SK-N-SH (cell line): Measurements from ENCODE around the gene MICAL2.

Source experiments
- CHD2 ChIP-seq: fragments of 150-350 bp; IDR thresholded peaks from 2 replicates; pipeline ENCODE4 v1.6.1; 2018; ENCODE audit warnings: low read length; ENCODE audit not compliant: partially characterized antibody
- GABPA ChIP-seq: IDR thresholded peaks from 2 replicates; pipeline ENCODE4 v1.4.0; 2012; ENCODE audit warnings: low read depth, mild to moderate bottlenecking
- TF ChIP-seq, protein P1 (sequence below): fragments of 200-600 bp; sonication (generic); IDR thresholded peaks from 2 replicates; pipeline ENCODE4 v1.6.1; 2017; ENCODE audit warnings: antibody characterized with exemption, mild to moderate bottlenecking, moderate library complexity

DNA sequence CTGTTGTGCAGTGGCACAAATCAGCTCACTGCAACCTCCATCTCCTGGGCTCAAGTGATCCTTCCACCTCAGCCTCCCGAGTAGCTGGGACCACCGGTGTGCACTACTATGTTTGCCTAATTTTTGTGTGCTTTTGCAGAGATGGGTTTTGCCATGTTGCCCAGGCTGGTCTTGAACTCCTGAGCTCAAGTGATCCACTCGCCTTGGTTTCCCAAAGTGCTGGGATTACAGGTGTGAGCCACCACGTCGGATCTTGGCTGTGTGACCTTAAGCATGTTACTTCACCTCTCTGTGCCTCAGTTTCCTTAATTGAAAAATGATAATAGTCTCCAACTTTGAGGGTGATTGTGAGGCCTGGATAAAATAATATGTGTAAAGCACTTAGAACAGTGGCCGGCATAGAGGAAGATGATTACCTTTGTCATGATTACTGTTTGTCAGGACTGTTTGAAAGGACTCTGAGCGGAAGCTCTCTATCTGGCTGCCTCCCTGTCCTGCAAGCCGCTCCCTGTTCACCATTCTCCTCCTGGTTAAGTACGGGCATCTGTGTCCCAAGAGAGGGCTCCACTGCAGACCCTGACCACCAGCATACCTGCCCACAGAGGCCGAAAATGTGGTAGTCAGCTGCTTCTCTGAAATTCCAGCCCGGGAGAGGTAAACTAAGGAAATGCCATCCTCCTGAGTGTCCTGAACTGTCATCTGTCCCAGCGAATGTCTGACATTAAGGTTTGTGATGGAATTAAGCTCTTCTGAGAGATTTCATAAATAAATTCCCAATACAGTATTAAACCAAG lies 73.6 kb downstream of the MICAL2 start:
- TF ChIP-seq, protein P1, sequence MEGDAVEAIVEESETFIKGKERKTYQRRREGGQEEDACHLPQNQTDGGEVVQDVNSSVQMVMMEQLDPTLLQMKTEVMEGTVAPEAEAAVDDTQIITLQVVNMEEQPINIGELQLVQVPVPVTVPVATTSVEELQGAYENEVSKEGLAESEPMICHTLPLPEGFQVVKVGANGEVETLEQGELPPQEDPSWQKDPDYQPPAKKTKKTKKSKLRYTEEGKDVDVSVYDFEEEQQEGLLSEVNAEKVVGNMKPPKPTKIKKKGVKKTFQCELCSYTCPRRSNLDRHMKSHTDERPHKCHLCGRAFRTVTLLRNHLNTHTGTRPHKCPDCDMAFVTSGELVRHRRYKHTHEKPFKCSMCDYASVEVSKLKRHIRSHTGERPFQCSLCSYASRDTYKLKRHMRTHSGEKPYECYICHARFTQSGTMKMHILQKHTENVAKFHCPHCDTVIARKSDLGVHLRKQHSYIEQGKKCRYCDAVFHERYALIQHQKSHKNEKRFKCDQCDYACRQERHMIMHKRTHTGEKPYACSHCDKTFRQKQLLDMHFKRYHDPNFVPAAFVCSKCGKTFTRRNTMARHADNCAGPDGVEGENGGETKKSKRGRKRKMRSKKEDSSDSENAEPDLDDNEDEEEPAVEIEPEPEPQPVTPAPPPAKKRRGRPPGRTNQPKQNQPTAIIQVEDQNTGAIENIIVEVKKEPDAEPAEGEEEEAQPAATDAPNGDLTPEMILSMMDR: no peak
- TF ChIP-seq CHD2: no peak
- no peak for TF ChIP-seq GABPA
